Immature natural killer cell (primary cell): ENCODE results near the gene TLCD3B. TPM values are rescaled to one million over a fixed set of nuclear protein-coding genes. Genes with fewer than 3 reads are reported as not detected.

Experiments used
- DNase-seq, 3 donors: peaks; one replicate each; pipeline ENCODE4 v3.0.0; 2022; ENCODE audit warnings: mixed read lengths in 1 of 3
- H3K27ac Mint-ChIP-seq, 6 donors: one replicate each; pipeline ENCODE4 v1.8.0; 2020; ENCODE audit warnings: mixed read lengths in 6 of 6, mild to moderate bottlenecking in 5 of 6, inconsistent platforms in 4 of 6, moderate library complexity in 3 of 6
- H3K27me3 Mint-ChIP-seq, 3 donors: one replicate each; pipeline ENCODE4 v1.8.0; 2020 to 2021; ENCODE audit warnings: low read depth in 3 of 3, mild to moderate bottlenecking in 3 of 3, mixed read lengths in 3 of 3, moderate library complexity in 3 of 3, inconsistent platforms in 1 of 3
- H3K36me3 Mint-ChIP-seq, 3 donors: one replicate each; pipeline ENCODE4 v1.8.0; 2020; ENCODE audit warnings: mixed read lengths in 3 of 3, inconsistent platforms in 2 of 3, mild to moderate bottlenecking in 2 of 3
- H3K4me1 Mint-ChIP-seq, 2 donors: one replicate each; pipeline ENCODE4 v1.8.0; 2020; ENCODE audit warnings: inconsistent platforms in 2 of 2, mild to moderate bottlenecking in 2 of 2, mixed read lengths in 2 of 2, moderate library complexity in 1 of 2
- H3K4me3 Mint-ChIP-seq, 5 donors: one replicate each; pipeline ENCODE4 v1.8.0; 2020; ENCODE audit warnings: mild to moderate bottlenecking in 5 of 5, mixed read lengths in 5 of 5, inconsistent platforms in 3 of 5, moderate library complexity in 3 of 5
- H3K9me3 Mint-ChIP-seq, 6 donors: one replicate each; pipeline ENCODE4 v1.8.0; 2020; ENCODE audit warnings: mild to moderate bottlenecking in 6 of 6, mixed read lengths in 6 of 6, inconsistent platforms in 4 of 6, moderate library complexity in 3 of 6
- polyA plus RNA-seq, 3 donors: library from polyadenylated mRNA; unstranded; fragments of 300-500 nt; fragmentation: Illumina TruSeq; gene quantifications; one replicate each; pipeline ENCODE4 v1.2.3, GENCODE V29; 2021

Gene TLCD3B
- polyA plus RNA-seq, 3 donors from 2014 or later, result not detected

DNA sequence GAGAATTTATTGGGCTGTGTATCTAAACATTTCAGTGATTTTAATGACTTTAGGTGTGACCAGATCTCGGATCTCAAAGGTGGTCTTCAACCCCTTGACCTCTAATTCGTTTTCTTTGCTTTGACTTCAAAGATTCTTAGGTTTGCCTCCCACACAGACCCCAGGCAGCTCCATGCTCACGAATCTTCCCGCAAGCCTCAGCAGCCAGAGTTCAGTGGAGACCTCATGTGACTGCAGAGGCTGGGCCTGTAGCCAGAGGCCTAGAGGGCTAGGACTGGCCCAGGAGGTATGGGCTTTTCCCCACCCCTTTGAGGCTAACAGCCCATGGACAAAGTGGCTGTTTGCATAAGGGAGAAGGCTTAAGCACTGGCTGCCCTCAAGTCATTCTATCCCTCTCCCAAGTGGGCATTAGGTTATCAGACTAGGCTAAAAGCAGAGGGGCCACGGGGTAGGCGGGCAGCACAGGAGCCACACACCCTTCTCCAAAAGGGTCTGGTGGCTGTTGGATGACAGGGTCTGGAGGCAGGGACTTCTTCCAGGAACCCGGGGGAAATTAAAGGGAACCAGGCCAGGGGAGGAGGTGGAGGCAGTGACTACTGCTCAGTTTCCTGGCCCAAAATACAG lies 38.6 kb downstream of the TLCD3B start:
- Mint-ChIP-seq H3K9me3 (no peaks in the 10 kb centered on the region), H3K27ac (peak overlapping the region in 2 of 6 donors; percentile 16 to 53), H3K36me3 (peaks cover 4 to 17% (median 9%) of the 10 kb centered on the region in 3 donors), H3K4me1 (peaks cover 23 to 28% of the 10 kb centered on the region in 2 donors), H3K27me3 (peaks cover 5 to 11% (median 11%) of the 10 kb centered on the region in 3 donors), H3K4me3 (peak overlapping the region in 3 of 5 donors; percentile 35 to 67 (median 44))
- no peak for DNase-seq

DNA sequence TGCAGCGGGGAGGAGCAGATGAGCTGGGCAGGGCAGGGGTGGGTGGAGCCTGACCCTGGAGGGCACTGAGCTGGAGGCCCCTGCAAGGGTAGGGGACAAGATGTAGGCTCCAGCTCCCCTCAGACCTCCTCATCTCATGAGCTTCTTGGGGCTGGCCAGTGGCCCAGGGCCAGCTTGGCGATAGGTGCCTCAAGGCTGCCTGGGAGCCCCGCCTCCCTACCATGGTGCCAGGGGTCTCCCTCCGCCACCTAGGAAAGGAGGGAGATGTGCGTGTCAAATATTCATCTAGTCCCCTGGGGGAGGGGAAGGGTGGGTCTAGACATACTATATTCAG lies 39.5 kb downstream of the TLCD3B start:
- peaks cover 16 to 23% of the 10 kb centered on the region in 2 donors for H3K4me1 Mint-ChIP-seq
- DNase-seq, result no peak
- no peak overlapping the region for H3K27ac Mint-ChIP-seq
- H3K36me3 Mint-ChIP-seq, result peaks cover 6 to 19% (median 9%) of the 10 kb centered on the region in 3 donors
- H3K4me3 Mint-ChIP-seq, result no peak overlapping the region
- H3K27me3 Mint-ChIP-seq, result peaks cover 5 to 11% (median 11%) of the 10 kb centered on the region in 3 donors
- no peaks in the 10 kb centered on the region for H3K9me3 Mint-ChIP-seq

DNA sequence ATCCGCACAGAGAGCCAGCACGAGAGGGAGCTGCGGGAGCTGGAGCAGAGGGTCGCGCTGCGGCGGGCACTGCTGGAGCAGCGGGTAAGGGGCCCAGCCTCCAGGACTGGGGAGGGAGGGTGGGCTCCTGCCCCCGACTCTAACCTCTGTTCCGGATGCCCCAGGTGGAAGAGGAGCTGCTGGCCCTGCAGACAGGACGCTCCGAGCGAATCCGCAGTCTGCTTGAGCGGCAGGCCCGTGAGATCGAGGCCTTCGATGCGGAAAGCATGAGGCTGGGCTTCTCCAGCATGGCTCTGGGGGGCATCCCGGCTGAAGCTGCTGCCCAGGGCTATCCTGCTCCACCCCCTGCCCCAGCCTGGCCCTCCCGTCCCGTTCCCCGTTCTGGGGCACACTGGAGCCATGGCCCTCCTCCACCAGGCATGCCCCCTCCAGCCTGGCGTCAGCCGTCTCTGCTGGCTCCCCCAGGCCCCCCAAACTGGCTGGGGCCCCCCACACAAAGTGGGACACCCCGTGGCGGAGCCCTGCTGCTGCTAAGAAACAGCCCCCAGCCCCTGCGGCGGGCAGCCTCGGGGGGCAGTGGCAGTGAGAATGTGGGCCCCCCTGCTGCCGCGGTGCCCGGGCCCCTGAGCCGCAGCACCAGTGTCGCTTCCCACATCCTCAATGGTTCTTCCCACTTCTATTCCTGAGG lies 40.0 kb downstream of the TLCD3B start:
- DNase-seq, result no peak
- H3K27me3 Mint-ChIP-seq, result peaks cover 5 to 9% (median 9%) of the 10 kb centered on the region in 3 donors
- H3K27ac Mint-ChIP-seq, result peak overlapping the region in 1 of 6 donors; percentile 40
- H3K9me3 Mint-ChIP-seq, result no peaks in the 10 kb centered on the region
- no peak overlapping the region for H3K4me3 Mint-ChIP-seq
- H3K4me1 Mint-ChIP-seq, result peaks cover 11 to 18% of the 10 kb centered on the region in 2 donors
- peaks cover 8 to 22% (median 9%) of the 10 kb centered on the region in 3 donors for H3K36me3 Mint-ChIP-seq

DNA sequence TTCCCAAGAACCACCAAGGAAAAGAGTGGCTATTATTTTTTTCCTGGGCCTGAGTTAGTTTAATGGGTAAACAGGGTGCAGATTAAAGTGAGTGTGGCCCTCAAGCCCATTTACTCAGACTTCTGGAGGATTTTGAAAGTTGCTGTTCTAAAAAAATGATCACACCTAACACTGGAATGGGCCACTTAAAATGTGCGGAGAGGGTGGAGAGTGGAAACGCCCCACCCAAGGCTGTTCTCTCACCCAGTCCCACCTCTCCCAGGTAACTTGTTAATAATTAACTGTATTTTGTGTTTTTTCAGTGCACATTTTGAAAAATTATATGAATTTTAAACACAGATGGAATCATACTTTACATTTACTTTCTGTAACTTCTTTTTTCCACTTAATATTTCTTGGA lies 41.0 kb downstream of the TLCD3B start:
- DNase-seq, result no peak
- peaks cover 9 to 11% of the 10 kb centered on the region in 2 donors for H3K4me1 Mint-ChIP-seq
- H3K9me3 Mint-ChIP-seq, result no peaks in the 10 kb centered on the region
- no peak overlapping the region for H3K4me3 Mint-ChIP-seq
- no peak overlapping the region for H3K27ac Mint-ChIP-seq
- peaks cover 0 to 2% (median 0%) of the 10 kb centered on the region in 3 donors for H3K27me3 Mint-ChIP-seq
- peaks cover 8 to 28% (median 13%) of the 10 kb centered on the region in 3 donors for H3K36me3 Mint-ChIP-seq

DNA sequence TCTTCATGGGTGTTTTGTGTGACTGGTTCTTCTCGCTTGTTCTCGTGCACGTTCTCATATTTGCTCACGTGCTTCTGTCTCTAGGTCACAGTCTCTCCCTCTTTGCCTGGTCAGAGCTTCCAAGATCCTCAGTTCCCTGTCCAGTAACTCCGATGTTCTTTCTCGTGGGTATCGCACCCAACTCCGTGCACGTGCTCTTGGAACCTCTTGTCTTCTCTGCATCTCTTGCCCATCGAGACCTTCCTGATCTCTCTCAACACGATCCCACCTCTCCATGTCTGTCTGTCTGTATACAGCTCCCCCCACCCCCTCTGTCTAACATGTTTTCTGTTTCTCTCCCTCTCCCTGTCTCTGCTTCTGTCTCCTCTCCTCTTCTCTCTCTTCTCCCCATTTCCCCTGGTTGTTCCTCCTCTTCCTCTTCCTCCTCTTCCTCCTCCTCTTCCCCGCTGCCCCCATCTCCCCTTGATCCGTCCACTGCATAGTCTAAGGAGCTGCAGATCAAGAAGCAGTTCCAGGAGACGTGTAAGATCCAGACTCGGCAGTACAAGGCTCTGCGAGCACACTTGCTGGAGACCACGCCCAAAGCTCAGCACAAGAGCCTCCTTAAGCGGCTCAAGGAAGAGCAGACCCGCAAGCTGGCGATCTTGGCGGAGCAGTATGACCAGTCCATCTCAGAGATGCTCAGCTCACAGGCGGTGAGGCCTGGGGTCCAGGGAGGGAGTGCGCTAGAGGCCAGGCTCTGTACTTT lies 41.8 kb downstream of the TLCD3B start:
- peaks cover 8 to 33% (median 16%) of the 10 kb centered on the region in 3 donors for H3K36me3 Mint-ChIP-seq

DNA sequence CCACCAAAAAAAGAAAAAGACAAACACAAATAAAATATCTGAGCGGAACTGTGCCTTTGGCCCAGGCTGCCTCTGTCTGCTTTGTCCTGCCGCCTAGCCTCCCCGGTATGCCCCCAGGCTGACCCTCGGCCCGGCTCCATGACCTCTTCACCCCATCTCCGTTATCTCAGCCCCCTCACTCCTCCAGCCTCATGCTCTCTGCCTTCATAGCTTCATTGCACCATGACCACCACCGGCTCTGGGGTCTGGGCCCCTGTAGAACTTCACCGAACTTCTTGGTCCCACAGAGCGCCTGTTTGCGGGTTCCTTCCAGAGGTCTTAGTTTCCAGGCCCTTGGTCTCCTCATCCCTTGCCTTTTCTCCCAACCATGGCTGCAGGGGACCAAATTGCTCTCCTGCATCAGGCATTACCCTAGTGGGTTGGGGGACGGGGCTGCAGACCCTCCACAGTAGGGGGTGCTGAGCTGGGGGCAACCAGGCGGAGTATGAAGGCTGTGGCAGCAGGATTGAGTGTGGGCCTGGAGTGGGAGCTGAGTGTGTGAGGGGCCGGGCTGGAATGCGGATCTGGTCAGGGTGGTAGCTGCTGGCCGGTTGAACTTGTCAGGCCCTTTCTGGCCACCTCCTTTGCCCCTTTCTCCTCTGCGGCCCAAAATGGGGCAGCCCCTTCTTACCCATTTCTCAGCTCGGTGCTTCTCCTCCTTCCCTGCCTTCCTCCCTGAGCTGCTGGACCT lies 42.6 kb downstream of the TLCD3B start:
- DNase-seq, result no peak
- no peaks in the 10 kb centered on the region for H3K27me3 Mint-ChIP-seq
- H3K27ac Mint-ChIP-seq, result peak overlapping the region in 3 of 6 donors; percentile 1 to 39 (median 25)
- no peaks in the 10 kb centered on the region for H3K9me3 Mint-ChIP-seq
- H3K4me3 Mint-ChIP-seq, result no peak overlapping the region
- H3K4me1 Mint-ChIP-seq, result peaks cover 0 to 4% of the 10 kb centered on the region in 2 donors
- H3K36me3 Mint-ChIP-seq, result peaks cover 11 to 40% (median 23%) of the 10 kb centered on the region in 3 donors

More for the DNA sequence above, 41.8 kb downstream of the TLCD3B start:
- Mint-ChIP-seq H3K4me1 (peaks cover 3 to 6% of the 10 kb centered on the region in 2 donors), H3K4me3 (no peak overlapping the region), H3K9me3 (no peaks in the 10 kb centered on the region), H3K27me3 (peaks cover 0 to 2% (median 0%) of the 10 kb centered on the region in 3 donors), H3K27ac (peak overlapping the region in 1 of 6 donors; percentile 25)
- DNase-seq, result no peak

DNA sequence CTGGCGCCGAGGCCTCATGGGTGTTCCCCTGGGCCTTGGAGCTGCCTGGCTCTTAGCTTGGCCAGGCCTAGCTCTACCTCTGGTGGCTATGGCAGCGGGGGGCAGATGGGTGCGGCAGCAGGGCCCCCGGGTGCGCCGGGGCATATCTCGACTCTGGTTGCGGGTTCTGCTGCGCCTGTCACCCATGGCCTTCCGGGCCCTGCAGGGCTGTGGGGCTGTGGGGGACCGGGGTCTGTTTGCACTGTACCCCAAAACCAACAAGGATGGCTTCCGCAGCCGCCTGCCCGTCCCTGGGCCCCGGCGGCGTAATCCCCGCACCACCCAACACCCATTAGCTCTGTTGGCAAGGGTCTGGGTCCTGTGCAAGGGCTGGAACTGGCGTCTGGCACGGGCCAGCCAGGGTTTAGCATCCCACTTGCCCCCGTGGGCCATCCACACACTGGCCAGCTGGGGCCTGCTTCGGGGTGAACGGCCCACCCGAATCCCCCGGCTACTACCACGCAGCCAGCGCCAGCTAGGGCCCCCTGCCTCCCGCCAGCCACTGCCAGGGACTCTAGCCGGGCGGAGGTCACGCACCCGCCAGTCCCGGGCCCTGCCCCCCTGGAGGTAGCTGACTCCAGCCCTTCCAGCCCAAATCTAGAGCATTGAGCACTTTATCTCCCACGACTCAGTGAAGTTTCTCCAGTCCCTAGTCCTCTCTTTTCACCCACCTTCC lies 43.5 kb downstream of the TLCD3B start:
- DNase-seq, result no peak
- Mint-ChIP-seq H3K27me3 (peaks cover 0 to 2% (median 0%) of the 10 kb centered on the region in 3 donors), H3K27ac (peak overlapping the region in 1 of 6 donors; percentile 40), H3K9me3 (no peaks in the 10 kb centered on the region), H3K4me1 (peaks cover 0 to 2% of the 10 kb centered on the region in 2 donors), H3K36me3 (peaks cover 14 to 44% (median 26%) of the 10 kb centered on the region in 3 donors), H3K4me3 (no peak overlapping the region)

DNA sequence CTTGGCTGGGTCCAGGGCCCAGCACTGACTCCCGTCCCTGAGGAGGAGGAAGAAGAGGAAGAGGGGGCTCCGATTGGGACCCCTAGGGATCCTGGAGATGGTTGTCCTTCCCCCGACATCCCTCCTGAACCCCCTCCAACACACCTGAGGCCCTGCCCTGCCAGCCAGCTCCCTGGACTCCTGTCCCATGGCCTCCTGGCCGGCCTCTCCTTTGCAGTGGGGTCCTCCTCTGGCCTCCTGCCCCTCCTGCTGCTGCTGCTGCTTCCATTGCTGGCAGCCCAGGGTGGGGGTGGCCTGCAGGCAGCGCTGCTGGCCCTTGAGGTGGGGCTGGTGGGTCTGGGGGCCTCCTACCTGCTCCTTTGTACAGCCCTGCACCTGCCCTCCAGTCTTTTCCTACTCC lies 44.1 kb downstream of the TLCD3B start:
- Mint-ChIP-seq H3K9me3 (no peaks in the 10 kb centered on the region), H3K36me3 (peaks cover 14 to 49% (median 26%) of the 10 kb centered on the region in 3 donors), H3K4me3 (no peak overlapping the region), H3K27me3 (peaks cover 0 to 2% (median 0%) of the 10 kb centered on the region in 3 donors), H3K4me1 (peaks cover 0 to 1% of the 10 kb centered on the region in 2 donors), H3K27ac (no peak overlapping the region)
- DNase-seq, result no peak

DNA sequence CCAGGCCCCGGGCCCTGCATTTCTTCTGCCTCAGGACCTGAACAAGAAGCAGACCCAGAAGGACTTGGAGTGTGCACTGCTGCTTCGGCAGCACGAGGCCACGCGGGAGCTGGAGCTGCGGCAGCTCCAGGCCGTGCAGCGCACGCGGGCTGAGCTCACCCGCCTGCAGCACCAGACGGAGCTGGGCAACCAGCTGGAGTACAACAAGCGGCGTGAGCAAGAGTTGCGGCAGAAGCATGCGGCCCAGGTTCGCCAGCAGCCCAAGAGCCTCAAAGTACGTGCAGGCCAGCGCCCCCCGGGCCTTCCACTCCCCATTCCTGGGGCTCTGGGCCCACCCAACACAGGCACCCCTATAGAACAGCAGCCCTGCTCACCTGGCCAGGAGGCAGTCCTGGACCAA lies 44.8 kb downstream of the TLCD3B start:
- peaks cover 14 to 51% (median 26%) of the 10 kb centered on the region in 3 donors for H3K36me3 Mint-ChIP-seq
- no peak for DNase-seq
- H3K27me3 Mint-ChIP-seq, result peaks cover 0 to 2% (median 0%) of the 10 kb centered on the region in 3 donors
- H3K4me3 Mint-ChIP-seq, result no peak overlapping the region
- H3K4me1 Mint-ChIP-seq, result peaks cover 0 to 1% of the 10 kb centered on the region in 2 donors
- no peaks in the 10 kb centered on the region for H3K9me3 Mint-ChIP-seq
- no peak overlapping the region for H3K27ac Mint-ChIP-seq

DNA sequence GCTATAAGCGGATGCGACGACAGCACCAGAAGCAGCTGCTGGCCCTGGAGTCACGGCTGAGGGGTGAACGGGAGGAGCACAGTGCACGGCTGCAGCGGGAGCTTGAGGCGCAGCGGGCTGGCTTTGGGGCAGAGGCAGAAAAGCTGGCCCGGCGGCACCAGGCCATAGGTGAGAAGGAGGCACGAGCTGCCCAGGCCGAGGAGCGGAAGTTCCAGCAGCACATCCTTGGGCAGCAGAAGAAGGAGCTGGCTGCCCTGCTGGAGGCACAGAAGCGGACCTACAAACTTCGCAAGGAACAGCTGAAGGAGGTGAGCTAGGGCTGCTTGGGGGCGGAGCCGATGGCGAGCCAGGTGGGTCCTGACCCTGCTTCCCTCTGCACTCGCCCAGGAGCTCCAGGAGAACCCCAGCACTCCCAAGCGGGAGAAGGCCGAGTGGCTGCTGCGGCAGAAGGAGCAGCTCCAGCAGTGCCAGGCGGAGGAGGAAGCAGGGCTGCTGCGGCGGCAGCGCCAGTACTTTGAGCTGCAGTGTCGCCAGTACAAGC lies 45.7 kb downstream of the TLCD3B start:
- H3K4me1 Mint-ChIP-seq, result peaks cover 0 to 1% of the 10 kb centered on the region in 2 donors
- H3K9me3 Mint-ChIP-seq, result no peaks in the 10 kb centered on the region
- no peak overlapping the region for H3K27ac Mint-ChIP-seq
- DNase-seq, result no peak
- peaks cover 0 to 2% (median 0%) of the 10 kb centered on the region in 3 donors for H3K27me3 Mint-ChIP-seq
- H3K4me3 Mint-ChIP-seq, result no peak overlapping the region
- peaks cover 14 to 56% (median 26%) of the 10 kb centered on the region in 3 donors for H3K36me3 Mint-ChIP-seq

DNA sequence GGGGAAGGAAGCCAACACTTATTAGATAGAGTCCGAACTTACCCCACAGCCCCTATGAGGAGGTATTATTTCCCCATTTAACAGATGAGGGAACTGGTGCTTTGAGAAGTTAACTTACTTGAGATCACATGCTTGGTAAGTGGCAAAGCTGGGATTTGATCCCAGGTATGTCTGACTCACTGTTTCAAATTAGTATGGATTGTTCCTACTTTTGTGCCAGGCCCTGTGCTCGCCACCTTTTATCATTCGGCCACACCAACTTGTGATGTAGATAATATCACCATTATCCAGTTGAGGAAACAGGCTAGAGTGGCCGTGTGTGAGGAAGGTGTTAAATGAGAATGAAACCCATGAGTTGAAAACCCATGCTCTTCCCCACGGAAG lies 46.3 kb downstream of the TLCD3B start:
- H3K27me3 Mint-ChIP-seq, result peaks cover 0 to 3% (median 0%) of the 10 kb centered on the region in 3 donors
- H3K4me3 Mint-ChIP-seq, result no peak overlapping the region
- no peaks in the 10 kb centered on the region for H3K9me3 Mint-ChIP-seq
- no peak overlapping the region for H3K27ac Mint-ChIP-seq
- H3K36me3 Mint-ChIP-seq, result peaks cover 14 to 59% (median 24%) of the 10 kb centered on the region in 3 donors
- H3K4me1 Mint-ChIP-seq, result peaks cover 0 to 1% of the 10 kb centered on the region in 2 donors
- no peak for DNase-seq

DNA sequence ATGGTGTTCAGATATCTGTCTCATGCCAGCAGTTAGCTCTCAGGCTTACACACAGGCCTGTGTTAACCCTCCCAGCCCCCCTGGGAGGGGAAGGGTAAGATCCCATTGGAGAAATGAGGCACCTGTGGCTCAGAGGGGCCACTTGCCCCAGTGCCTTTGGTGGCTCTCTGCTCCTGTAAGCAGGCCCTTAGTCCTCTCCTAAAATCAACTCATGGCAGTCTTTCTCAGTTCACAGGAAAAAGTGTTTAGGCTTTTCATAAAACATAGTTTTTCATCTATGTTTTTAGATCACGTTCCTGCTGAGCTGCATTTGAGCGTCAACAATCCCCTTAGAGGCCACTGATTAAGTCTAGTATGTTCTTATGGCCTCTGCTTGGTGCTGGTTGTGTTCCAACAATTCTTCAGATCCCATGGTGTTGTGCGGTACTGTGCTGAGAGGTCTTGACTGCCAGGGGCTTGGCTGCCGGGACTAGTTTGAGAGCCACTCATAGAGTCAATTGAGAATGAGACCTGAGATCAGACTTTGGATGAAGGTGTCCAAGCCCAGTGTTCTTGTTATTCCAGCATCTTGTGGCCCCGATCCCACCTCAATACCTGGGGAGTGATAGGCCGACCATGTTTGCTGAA lies 46.8 kb downstream of the TLCD3B start:
- Mint-ChIP-seq H3K4me3 (no peak overlapping the region), H3K27ac (no peak overlapping the region), H3K9me3 (no peaks in the 10 kb centered on the region), H3K36me3 (peaks cover 14 to 65% (median 24%) of the 10 kb centered on the region in 3 donors), H3K27me3 (peaks cover 0 to 3% (median 0%) of the 10 kb centered on the region in 3 donors), H3K4me1 (peaks cover 0 to 1% of the 10 kb centered on the region in 2 donors)
- DNase-seq, result no peak
